Neural cell (in vitro differentiated cells): ENCODE data around the gene ALK. TPM values are rescaled to one million over a fixed set of nuclear protein-coding genes. Genes with fewer than 3 reads are reported as not detected.

Experiments
- H2AFZ ChIP-seq: fragments of 200-600, 300-800 bp; sonication (generic), shearing (Covaris generic); 2 replicates; pipeline ENCODE4 v1.6.0; 2014; ENCODE audit warnings: low read depth, mild to moderate bottlenecking, antibody characterized with exemption, low read length, moderate library complexity
- H3F3A ChIP-seq: fragments of 200-600 bp; shearing (Covaris generic); 2 replicates; pipeline ENCODE4 v1.6.1; 2016; ENCODE audit warnings: mild to moderate bottlenecking, moderate library complexity, mixed read lengths, antibody characterized with exemption, low read length; ENCODE audit not compliant: insufficient read depth, poor library complexity, severe bottlenecking
- H3K27ac ChIP-seq: fragments of 200-600, 300-800 bp; sonication (generic), shearing (Covaris generic); 2 replicates; pipeline ENCODE4 v1.5.1; 2014; ENCODE audit warnings: mild to moderate bottlenecking, low read length, moderate library complexity
- H3K27me3 ChIP-seq: fragments of 300-800, 200-600 bp; sonication (generic), shearing (Covaris generic); 2 replicates; pipeline ENCODE4 v1.6.0; 2014; ENCODE audit warnings: mild to moderate bottlenecking, low read depth, low read length, moderate library complexity; ENCODE audit not compliant: insufficient read depth
- H3K36me3 ChIP-seq: fragments of 300-800, 200-600 bp; sonication (generic), shearing (Covaris generic); 2 replicates; pipeline ENCODE4 v1.5.1; 2014; ENCODE audit warnings: mild to moderate bottlenecking, antibody characterized with exemption, low read length, moderate library complexity; ENCODE audit not compliant: insufficient read depth
- H3K4me2 ChIP-seq: fragments of 300-800, 200-600 bp; sonication (generic), shearing (Covaris generic); 2 replicates; pipeline ENCODE4 v1.6.0; 2014; ENCODE audit warnings: mild to moderate bottlenecking, low read length
- H3K4me3 ChIP-seq: fragments of 300-800, 200-600 bp; sonication (generic), shearing (Covaris generic); 2 replicates; pipeline ENCODE4 v1.5.1; 2014; ENCODE audit warnings: mild to moderate bottlenecking, low read length, moderate library complexity
- H3K79me2 ChIP-seq: fragments of 200-600 bp; shearing (Covaris generic); replicated peaks from 2 replicates; pipeline ENCODE4 v1.6.0; 2014; ENCODE audit warnings: mild to moderate bottlenecking, low read length, moderate library complexity; ENCODE audit not compliant: insufficient read depth
- H3K9ac ChIP-seq: fragments of 300-800, 200-600 bp; sonication (generic), shearing (Covaris generic); 2 replicates; pipeline ENCODE4 v1.6.1; 2016; ENCODE audit warnings: mild to moderate bottlenecking, low read length, mixed read lengths
- H3K9me2 ChIP-seq: fragments of 200-600 bp; shearing (Covaris generic); 2 replicates; pipeline ENCODE4 v1.6.1; 2016; ENCODE audit warnings: mild to moderate bottlenecking, low read length, mixed read lengths; ENCODE audit not compliant: insufficient read depth
- H3K9me3 ChIP-seq: fragments of 200-600, 300-800 bp; sonication (generic), shearing (Covaris generic); 2 replicates; pipeline ENCODE4 v1.6.1; 2016; ENCODE audit warnings: mild to moderate bottlenecking, mixed run types, low read length, moderate library complexity, mixed read lengths
- H4K20me1 ChIP-seq: fragments of 200-600 bp; shearing (Covaris generic); 2 replicates; pipeline ENCODE4 v1.6.1; 2016; ENCODE audit warnings: mild to moderate bottlenecking, mixed run types; ENCODE audit not compliant: insufficient read depth
- CTCF ChIP-seq: fragments of 450-650 bp; IDR thresholded peaks from 2 replicates; pipeline ENCODE4 v1.5.1; 2014; ENCODE audit warnings: antibody characterized with exemption, mild to moderate bottlenecking, moderate library complexity; ENCODE audit not compliant: poor library complexity, severe bottlenecking
- EP300 ChIP-seq: fragments of 450-650 bp; conservative IDR thresholded peaks from 2 replicates; pipeline ENCODE4 v1.6.1; 2014; ENCODE audit warnings: antibody characterized with exemption, mild to moderate bottlenecking, moderate library complexity; ENCODE audit not compliant: poor library complexity, severe bottlenecking
- EZH2 ChIP-seq: fragments of 200-600, 300-800 bp; shearing (Covaris generic), sonication (generic); IDR thresholded peaks from 2 replicates; pipeline ENCODE4 v1.6.1; 2014; ENCODE audit warnings: antibody characterized with exemption, low read length, borderline replicate concordance, mild to moderate bottlenecking; ENCODE audit not compliant: insufficient read depth, poor library complexity, severe bottlenecking
- MXI1 ChIP-seq: fragments of 450-650 bp; conservative IDR thresholded peaks from 2 replicates; pipeline ENCODE4 v1.6.1; 2014; ENCODE audit warnings: antibody characterized with exemption, mild to moderate bottlenecking; ENCODE audit not compliant: poor library complexity, severe bottlenecking
- POLR2AphosphoS5 ChIP-seq: IDR thresholded peaks from 2 replicates; pipeline ENCODE4 v1.6.1; 2012
- RAD21 ChIP-seq: fragments of 450-650 bp; conservative IDR thresholded peaks from 2 replicates; pipeline ENCODE4 v1.6.1; 2014; ENCODE audit warnings: antibody characterized with exemption, mild to moderate bottlenecking, moderate library complexity
- REST ChIP-seq: IDR thresholded peaks from 2 replicates; pipeline ENCODE4 v1.6.1; 2012; ENCODE audit warnings: borderline replicate concordance
- SMC3 ChIP-seq: fragments of 450-650 bp; conservative IDR thresholded peaks from 2 replicates; pipeline ENCODE4 v1.6.1; 2014; ENCODE audit warnings: antibody characterized with exemption, mild to moderate bottlenecking, moderate library complexity; ENCODE audit not compliant: poor library complexity
- TAF1 ChIP-seq: IDR thresholded peaks from 2 replicates; pipeline ENCODE4 v1.6.1; 2012; ENCODE audit warnings: low read depth
- polyA plus RNA-seq: library from polyadenylated mRNA; depleted of rRNA; stranded (reverse); fragments of >200 nt; gene quantifications from 2 replicates; pipeline ENCODE4 v1.2.3, GENCODE V29; 2014

The ALK gene
- polyA plus RNA-seq, 1 donor from 2014 or later = 7.1 TPM

- Histone ChIP-seq H3K27ac (no peak overlapping the region), H2AFZ (no peak overlapping the region), H3K27me3 (no peaks in the 10 kb centered on the region), H3K36me3 (no peaks in the 10 kb centered on the region), H3K4me3 (no peak overlapping the region), H3K9me3 (no peaks in the 10 kb centered on the region), H3K9ac (no peak overlapping the region), H4K20me1 (no peaks in the 10 kb centered on the region), H3K79me2 (no peaks in the 10 kb centered on the region), H3K4me2 (no peak overlapping the region), H3K9me2 (no peaks in the 10 kb centered on the region), H3F3A (no peaks in the 10 kb centered on the region)
- TF ChIP-seq POLR2AphosphoS5 (no peak), EP300 (no peak), CTCF (no peak), RAD21 (no peak), EZH2 (no peak), MXI1 (no peak), REST (no peak)
Observed at GRCh38 chr2:29518010-29518409, 403.4 kb downstream of the ALK start.

- Histone ChIP-seq H3K27me3 (no peaks in the 10 kb centered on the region), H3K4me2 (no peak overlapping the region), H3K27ac (no peak overlapping the region), H3K9me2 (no peaks in the 10 kb centered on the region), H3K9ac (no peak overlapping the region), H4K20me1 (no peaks in the 10 kb centered on the region), H3K4me3 (no peak overlapping the region), H3K79me2 (no peaks in the 10 kb centered on the region), H3K36me3 (no peaks in the 10 kb centered on the region), H2AFZ (no peak overlapping the region), H3K9me3 (no peaks in the 10 kb centered on the region), H3F3A (no peaks in the 10 kb centered on the region)
- TF ChIP-seq POLR2AphosphoS5 (no peak), REST (no peak), TAF1 (no peak), RAD21 (no peak), MXI1 (no peak), SMC3 (no peak), EZH2 (no peak), CTCF (no peak), EP300 (no peak)
Observed at GRCh38 chr2:29517413-29517812, 404.0 kb downstream of the ALK start.
